SK-N-MC (cell line): ENCODE measurements around the gene MTR.

Experiments
- EZH2 ChIP-seq: fragments of 200-600 bp; sonication (generic); IDR thresholded peaks from one replicate; pipeline ENCODE4 v1.6.1; 2017; ENCODE audit warnings: antibody characterized with exemption
- POLR2AphosphoS5 ChIP-seq: IDR thresholded peaks from 2 replicates; pipeline ENCODE4 v1.6.1; 2012; ENCODE audit warnings: mild to moderate bottlenecking, low read depth, low read length, borderline replicate concordance

DNA sequence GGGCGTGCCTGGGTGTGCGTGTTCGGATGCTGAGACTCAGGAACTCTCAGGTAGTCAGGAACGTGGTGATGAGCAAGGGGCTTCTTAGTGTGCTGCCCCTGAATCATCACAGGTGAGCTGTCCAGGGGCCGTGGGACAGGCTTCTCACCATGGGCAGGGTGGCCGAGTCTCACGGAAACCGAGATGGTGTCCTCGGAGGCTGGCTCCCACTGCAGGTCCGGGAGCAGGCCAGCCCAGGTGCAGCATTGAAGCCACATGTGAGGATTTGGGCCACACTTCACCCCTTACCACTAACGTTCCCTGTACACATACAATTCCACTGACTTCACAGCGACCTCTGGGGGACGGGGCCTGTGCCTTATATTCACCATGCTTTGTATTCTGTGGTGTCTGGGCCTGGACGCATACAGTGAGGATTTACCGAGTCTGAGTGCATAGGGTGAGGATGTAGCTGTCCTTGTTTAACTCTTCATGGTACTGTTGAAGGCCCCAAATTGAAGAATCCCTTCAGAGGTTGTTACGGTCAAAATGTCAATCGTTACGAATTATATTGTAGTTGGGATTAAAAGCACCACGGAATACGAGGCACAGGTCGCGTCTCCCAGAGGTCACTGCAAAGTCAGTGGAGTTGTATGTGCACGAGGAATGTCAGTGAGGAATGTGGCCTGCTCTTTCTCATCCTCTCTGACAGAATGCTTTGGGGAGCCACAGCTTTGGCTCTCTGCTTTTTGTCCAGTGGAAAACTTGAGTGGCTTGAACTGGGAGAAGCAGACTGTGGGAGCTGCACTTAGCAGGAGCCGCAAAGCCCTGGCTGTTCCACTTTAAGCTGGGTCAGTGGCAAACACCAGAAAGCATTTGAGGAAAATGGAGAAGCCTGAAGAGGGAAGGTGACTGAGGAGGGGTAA lies 95.3 kb downstream of the MTR start:
- TF ChIP-seq POLR2AphosphoS5: no peak
- no peak for TF ChIP-seq EZH2
